H1 (cell line): ENCODE results near the gene CUEDC1. TPM values are rescaled to one million over a fixed set of nuclear protein-coding genes. Genes with fewer than 3 reads are reported as not detected.

Experiments
- CTCF ChIA-PET: fragments of 300-600 bp; sonication (Branson Sonifier 250); formaldehyde crosslinking; loops from one replicate; lab custom pipeline; 2021; ENCODE audit not compliant: partially characterized antibody; lab: Charles Lee
- POLR2A ChIA-PET: fragments of 300-600 bp; sonication (Branson Sonifier 250); formaldehyde crosslinking; loops from one replicate; lab custom pipeline; 2021; ENCODE audit warnings: inconsistent platforms; ENCODE audit not compliant: partially characterized antibody; lab: Charles Lee
- DNase-seq, 2 experiments: peaks; one replicate each; pipeline versions ENCODE4 v3.0.0 to v3.0.0-alpha.2; 2010 to 2022; ENCODE audit warnings: low spot score in 2 of 2, low read depth in 1 of 2, mixed read lengths in 1 of 2
- FAIRE-seq: peaks from 2 replicates; lab custom pipeline; 2011; peaks lifted over from hg19 to GRCh38; lab: Jason Lieb, UNC
- H2AFZ ChIP-seq: 2 replicates; pipeline ENCODE4 v1.8.1; 2012; ENCODE audit warnings: low read length, inconsistent platforms
- H2AK5ac ChIP-seq: 2 replicates; pipeline ENCODE4 v1.6.1; 2013; ENCODE audit warnings: low read depth, low read length
- H2BK120ac ChIP-seq: replicated peaks from 2 replicates; pipeline ENCODE3; 2013; ENCODE audit warnings: low read depth, low read length, inconsistent platforms
- H2BK12ac ChIP-seq: 2 replicates; pipeline ENCODE4 v1.6.1; 2013; ENCODE audit warnings: low read depth, low read length
- H2BK15ac ChIP-seq: 2 replicates; pipeline ENCODE4 v1.6.1; 2013; ENCODE audit warnings: low read length
- H2BK20ac ChIP-seq: 2 replicates; pipeline ENCODE4 v1.6.1; 2013; ENCODE audit warnings: low read length
- H2BK5ac ChIP-seq: 2 replicates; pipeline ENCODE4 v1.6.1; 2013; ENCODE audit warnings: low read depth, low read length
- H3K14ac ChIP-seq: 2 replicates; pipeline ENCODE4 v1.6.1; 2013; ENCODE audit warnings: inconsistent platforms; ENCODE audit not compliant: insufficient read length
- H3K18ac ChIP-seq: 2 replicates; pipeline ENCODE4 v1.6.1; 2013; ENCODE audit warnings: low read length; ENCODE audit errors: extremely low read depth
- H3K23ac ChIP-seq: 2 replicates; pipeline ENCODE4 v1.6.1; 2013; ENCODE audit warnings: inconsistent platforms; ENCODE audit not compliant: insufficient read length
- H3K23me2 ChIP-seq: 2 replicates; pipeline ENCODE4 v1.6.1; 2013; ENCODE audit warnings: low read depth, low read length
- H3K27ac ChIP-seq: 2 replicates; pipeline ENCODE4 v1.6.1; 2011; ENCODE audit warnings: low read depth, low read length, inconsistent platforms
- H3K27me3 ChIP-seq, 4 experiments: replicated peaks in 1 of 4; 1 replicate in 1 of 4; 2 replicates in 3 of 4; pipeline versions ENCODE4 v1.6.1 to v1.8.1; 2011 to 2013; ENCODE audit warnings: low read length in 3 of 4, mild to moderate bottlenecking in 3 of 4, inconsistent platforms in 2 of 4, mixed read lengths in 2 of 4, moderate library complexity in 1 of 4; ENCODE audit not compliant: control insufficient read depth in 3 of 4, insufficient read depth in 3 of 4; ENCODE audit errors: extremely low read depth in 1 of 4
- H3K36me3 ChIP-seq, 4 experiments: 2 replicates each; pipeline versions ENCODE4 v1.6.1 to v1.8.1; 2011 to 2013; ENCODE audit warnings: mild to moderate bottlenecking in 4 of 4, low read length in 3 of 4, moderate library complexity in 2 of 4, control low read depth in 1 of 4, inconsistent platforms in 1 of 4; ENCODE audit not compliant: insufficient read depth in 4 of 4, control insufficient read depth in 2 of 4
- H3K4ac ChIP-seq: replicated peaks from 2 replicates; pipeline ENCODE3; 2013; ENCODE audit warnings: low read length, low read depth, mixed read lengths, inconsistent platforms; ENCODE audit not compliant: insufficient read length
- H3K4me1 ChIP-seq, 4 experiments: replicated peaks in 1 of 4; 1 replicate in 1 of 4; 2 replicates in 3 of 4; pipeline versions ENCODE4 v1.6.1 to v1.8.1; 2011 to 2013; ENCODE audit warnings: low read length in 3 of 4, inconsistent platforms in 2 of 4, mixed read lengths in 1 of 4; ENCODE audit not compliant: insufficient read depth in 4 of 4, control insufficient read depth in 3 of 4
- H3K4me2 ChIP-seq, 2 experiments: 2 replicates each; pipeline versions ENCODE4 v1.6.1 to v1.8.1; 2011 to 2013; ENCODE audit warnings: low read depth in 2 of 2, low read length in 2 of 2, control low read depth in 1 of 2, inconsistent platforms in 1 of 2, mild to moderate bottlenecking in 1 of 2; ENCODE audit not compliant: insufficient read depth in 1 of 2
- H3K4me3 ChIP-seq, 4 experiments: fragments of 200-600, 300-600 bp in 1 of 4; sonication (generic), shearing (Covaris generic), sonication (Bioruptor Twin) in 1 of 4; 2 replicates each; pipeline versions ENCODE4 v1.5.1 to v1.8.1; 2011 to 2016; ENCODE audit warnings: low read length in 4 of 4, low read depth in 3 of 4, control low read depth in 2 of 4, inconsistent platforms in 2 of 4, mild to moderate bottlenecking in 2 of 4, mixed read lengths in 1 of 4, moderate library complexity in 1 of 4; ENCODE audit not compliant: insufficient read depth in 2 of 4; ENCODE audit errors: extremely low read depth in 1 of 4
- H3K56ac ChIP-seq: replicated peaks from 2 replicates; pipeline ENCODE3; 2013; ENCODE audit warnings: low read depth, mild to moderate bottlenecking, mixed read lengths, low read length, inconsistent platforms; ENCODE audit not compliant: insufficient read length
- H3K79me1 ChIP-seq: 2 replicates; pipeline ENCODE4 v1.6.1; 2013; ENCODE audit warnings: low read depth, low read length, control low read depth
- H3K79me2 ChIP-seq, 2 experiments: 2 replicates each; pipeline versions ENCODE4 v1.6.1 to v1.8.1; 2012 to 2013; ENCODE audit warnings: low read length in 2 of 2, mild to moderate bottlenecking in 2 of 2, inconsistent platforms in 1 of 2; ENCODE audit not compliant: insufficient read depth in 2 of 2, control insufficient read depth in 1 of 2
- H3K9ac ChIP-seq, 4 experiments: replicated peaks in 1 of 4; 1 replicate in 1 of 4; 2 replicates in 3 of 4; pipeline versions ENCODE4 v1.6.1 to v1.8.1; 2011 to 2013; ENCODE audit warnings: low read depth in 3 of 4, low read length in 3 of 4, control low read depth in 2 of 4, mild to moderate bottlenecking in 2 of 4, moderate library complexity in 2 of 4, inconsistent platforms in 1 of 4; ENCODE audit errors: extremely low read depth in 1 of 4
- H3K9me3 ChIP-seq, 2 experiments: 2 replicates each; pipeline versions ENCODE4 v1.6.1 to v1.8.1; 2012 to 2013; ENCODE audit warnings: mild to moderate bottlenecking in 2 of 2, moderate library complexity in 2 of 2, control low read depth in 1 of 2, inconsistent platforms in 1 of 2, low read depth in 1 of 2, low read length in 1 of 2, mixed read lengths in 1 of 2; ENCODE audit not compliant: insufficient read depth in 2 of 2
- H4K20me1 ChIP-seq, 2 experiments: replicated peaks in 1 of 2; 2 replicates each; pipeline versions ENCODE3 to v1.8.1; 2011 to 2013; ENCODE audit warnings: inconsistent platforms in 2 of 2, low read length in 2 of 2, mild to moderate bottlenecking in 1 of 2; ENCODE audit not compliant: insufficient read depth in 2 of 2, control insufficient read depth in 1 of 2
- H4K5ac ChIP-seq: 2 replicates; pipeline ENCODE4 v1.6.1; 2013; ENCODE audit warnings: low read length, low read depth, mixed read lengths, inconsistent platforms; ENCODE audit not compliant: insufficient read length
- H4K8ac ChIP-seq: 2 replicates; pipeline ENCODE4 v1.8.0; 2013; ENCODE audit warnings: mild to moderate bottlenecking, moderate library complexity, low read length, inconsistent platforms; ENCODE audit not compliant: insufficient read depth; ENCODE audit errors: extremely low read depth
- H4K91ac ChIP-seq: replicated peaks from 2 replicates; pipeline ENCODE3; 2013; ENCODE audit warnings: low read length, mixed read lengths, inconsistent platforms; ENCODE audit not compliant: insufficient read length
- BRCA1 ChIP-seq: IDR thresholded peaks from 2 replicates; pipeline ENCODE4 v1.6.1; 2012; ENCODE audit warnings: low read depth, low read length, improper control_type of control experiment
- CBX5 ChIP-seq: fragments of 300-800, 300-1000 bp; sonication (generic); IDR thresholded peaks from 2 replicates; pipeline ENCODE4 v1.7.1; 2016; ENCODE audit warnings: antibody characterized with exemption, low read length, low read depth
- E2F6 ChIP-seq: IDR thresholded peaks from 2 replicates; pipeline ENCODE4 v1.6.1; 2012; ENCODE audit warnings: inconsistent platforms
- HDAC2 ChIP-seq, 2 experiments: fragments of 300-600 bp in 1 of 2; sonication (generic) in 1 of 2; IDR thresholded peaks; 2 replicates each; pipeline ENCODE4 v1.6.1; 2011 to 2012; ENCODE audit warnings: low read depth in 2 of 2, low read length in 2 of 2, mild to moderate bottlenecking in 2 of 2, moderate library complexity in 2 of 2, borderline replicate concordance in 1 of 2, inconsistent platforms in 1 of 2
- POU5F1 ChIP-seq: IDR thresholded peaks from 2 replicates; pipeline ENCODE4 v1.6.1; 2011; ENCODE audit warnings: low read depth, mild to moderate bottlenecking, low read length, moderate library complexity
- SAP30 ChIP-seq: fragments of 300-600 bp; sonication (generic); IDR thresholded peaks from 2 replicates; pipeline ENCODE4 v1.7.1; 2012; ENCODE audit warnings: low read length, moderate library complexity, mild to moderate bottlenecking, inconsistent platforms; ENCODE audit not compliant: insufficient read depth, insufficient replicate concordance
- SIRT6 ChIP-seq: IDR thresholded peaks from one replicate; pipeline ENCODE4 v1.7.1; 2012; ENCODE audit warnings: low read length, inconsistent platforms
- SRF ChIP-seq: IDR thresholded peaks from 2 replicates; pipeline ENCODE4 v1.6.1; 2011; ENCODE audit warnings: mild to moderate bottlenecking, low read depth, low read length, moderate library complexity
- TAF7 ChIP-seq: optimal IDR thresholded peaks from 2 replicates; pipeline ENCODE3; 2011; ENCODE audit warnings: low read depth, mild to moderate bottlenecking, inconsistent platforms, low read length, moderate library complexity, borderline replicate concordance
- WGBS, 2 experiments: shearing (Covaris generic) in 1 of 2; methylation state at CpG; one replicate each; pipeline versions ENCODE4 v1.1.6 to v1.1.7; 2013 to 2015; ENCODE audit warnings: low lambda C conversion rate in 2 of 2, mixed read lengths in 2 of 2, inconsistent platforms in 1 of 2, low coverage in 1 of 2, missing lambda C conversion rate in 1 of 2; ENCODE audit not compliant: insufficient replicate concordance in 2 of 2, insufficient coverage in 1 of 2, insufficient read length in 1 of 2; ENCODE audit errors: extremely low coverage in 1 of 2, missing lambda C conversion rate in 1 of 2; 5-methylcytosine and 5-hydroxymethylcytosine counted together
- polyA plus RNA-seq, 7 experiments: library from polyadenylated mRNA; depleted of rRNA in 3 of 7; stranded (reverse) in 5 of 7; unstranded in 2 of 7; fragments of >200 nt in 5 of 7; fragments of 200-250 nt in 2 of 7; gene quantifications; 1 replicate in 5 of 7; 2 replicates in 1 of 7; 4 replicates in 1 of 7; pipeline versions ENCODE4 v1.2.1 to v1.2.3, GENCODE V29; 2011 to 2013; ENCODE audit warnings: missing spikeins in 2 of 7, mixed read lengths in 2 of 7
- total RNA-seq: library from RNA; stranded (reverse); fragmentation: NEBNext Ultra II Directional; extraction: Animal tissue kit (Norgen Biotek cat#: 25700); gene quantifications from 2 replicates; pipeline ENCODE4 v1.2.1, GENCODE V29; 2021

Gene CUEDC1
- total and polyA plus RNA-seq, 2 of the 8 experiments (the other 6 are each of a cell fraction or from before 2014, with no cell fraction given) = 4.0 to 10.7 TPM

GRCh38 chr17:57990037-57990436 is 34.8 kb upstream of the CUEDC1 start:
- ChIA-PET POLR2A (interaction anchor here (0.7 to 28.0 kb wide), 20 partner anchors 11 to 190 kb away, joined by 3 to 672 read pairs (median 4); partner anchors contain the start of genes MRPS23 and SRSF1), CTCF (interaction anchor here (0.8 to 15.0 kb wide), 13 partner anchors 10 to 156 kb away, joined by 3 to 384 read pairs (median 5); partner anchors contain the start of gene MRPS23)
- H4K91ac ChIP-seq = no peak overlapping the region
- H3K14ac ChIP-seq = no peak overlapping the region
- H4K8ac ChIP-seq = no peak overlapping the region
- H4K5ac ChIP-seq = no peak overlapping the region
- H4K20me1 ChIP-seq = peaks cover 0 to 3% of the 10 kb centered on the region in 2 experiments
- H2BK20ac ChIP-seq = no peak overlapping the region
- H3K4ac ChIP-seq = no peak overlapping the region
- H2AFZ ChIP-seq = no peak overlapping the region
- H3K36me3 ChIP-seq = no peaks in the 10 kb centered on the region; a peak in 1 of 8 replicates
- H3K9me3 ChIP-seq = no peaks in the 10 kb centered on the region
- no peak overlapping the region for H3K56ac ChIP-seq
- H3K4me2 ChIP-seq = no peak overlapping the region
- peaks cover 3% of the 10 kb centered on the region; the same call in 1 of the 2 replicates for H3K79me1 ChIP-seq
- H2BK5ac ChIP-seq = no peak overlapping the region
- FAIRE-seq (no peak), DNase-seq (no peak)
- no peak overlapping the region for H3K9ac ChIP-seq
- 90% methylated on average over 2 of the region's 2 CpGs; no CpG with 5 or more reads in 1 of the 2 experiments for WGBS, 2 experiments
- no peak overlapping the region for H2AK5ac ChIP-seq
- peaks cover 9% of the 10 kb centered on the region for H3K23me2 ChIP-seq
- no peak overlapping the region for H3K18ac ChIP-seq
- H3K4me1 ChIP-seq = peaks cover 0 to 9% (median 1%) of the 10 kb centered on the region in 4 experiments; a peak in 4 of 7 replicates
- no peaks in the 10 kb centered on the region for H3K27me3 ChIP-seq
- H3K79me2 ChIP-seq = peaks cover 0 to 20% of the 10 kb centered on the region in 2 experiments; a peak in 3 of 4 replicates
- no peak overlapping the region for H2BK120ac ChIP-seq
- H3K4me3 ChIP-seq = no peak overlapping the region
- H3K27ac ChIP-seq = no peak overlapping the region
- no peak overlapping the region for H3K23ac ChIP-seq
- no peak overlapping the region for H2BK15ac ChIP-seq
- no peak overlapping the region for H2BK12ac ChIP-seq
- no peak for TF ChIP-seq POU5F1
- no peak for TF ChIP-seq SIRT6
- TF ChIP-seq TAF7 = no peak
- no peak for TF ChIP-seq SRF
- TF ChIP-seq CBX5 = no peak
- TF ChIP-seq HDAC2 (IDR thresholded peaks at IDR 0.05; ENCODE audit: borderline replicate concordance in 1 of 2, low read depth in 2 of 2, low read length in 2 of 2) = no peak
- no peak for TF ChIP-seq BRCA1
- no peak for TF ChIP-seq SAP30
- TF ChIP-seq E2F6 = no peak
